Measurements from ENCODE around the gene ABHD17A.
"Not testable (repeated sequence)": the region's sequence is repeated elsewhere in the genome, so short reads cannot be mapped to it uniquely, and the experiment has no call there.

ABHD17A gene

DNA sequence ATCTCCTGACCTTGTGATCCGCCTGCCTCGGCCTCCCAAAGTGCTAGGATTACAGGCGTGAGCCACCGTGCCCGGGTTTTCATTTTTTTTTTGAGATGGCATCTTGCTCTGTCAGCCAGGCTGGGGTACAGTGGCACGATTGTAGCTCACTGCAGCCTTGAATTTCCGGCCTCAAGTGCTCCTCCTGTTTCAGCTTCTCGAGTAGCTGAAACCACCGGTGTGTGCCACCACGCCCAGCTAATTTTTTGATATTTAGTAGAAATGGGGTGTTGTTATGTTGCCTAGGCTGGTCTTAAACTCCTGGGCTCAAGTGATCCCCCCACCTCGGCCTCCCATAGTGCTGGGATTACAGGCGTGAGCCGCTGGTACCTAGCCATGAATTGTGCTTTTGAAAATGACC, 25.8 kb upstream of the ABHD17A start:
- in situ Hi-C loops (cut with HindIII; ENCODE audit: low sequenced_read_pairs) = no loop called here

GRCh38 chr19:1910177-1910576, 24.9 kb upstream of the ABHD17A start:
- in situ Hi-C loops (cut with HindIII; ENCODE audit: low sequenced_read_pairs) = no loop called here

GRCh38 chr19:1909761-1910080, 24.4 kb upstream of the ABHD17A start:
- in situ Hi-C loops (cut with HindIII; ENCODE audit: low sequenced_read_pairs) = no loop called here

DNA sequence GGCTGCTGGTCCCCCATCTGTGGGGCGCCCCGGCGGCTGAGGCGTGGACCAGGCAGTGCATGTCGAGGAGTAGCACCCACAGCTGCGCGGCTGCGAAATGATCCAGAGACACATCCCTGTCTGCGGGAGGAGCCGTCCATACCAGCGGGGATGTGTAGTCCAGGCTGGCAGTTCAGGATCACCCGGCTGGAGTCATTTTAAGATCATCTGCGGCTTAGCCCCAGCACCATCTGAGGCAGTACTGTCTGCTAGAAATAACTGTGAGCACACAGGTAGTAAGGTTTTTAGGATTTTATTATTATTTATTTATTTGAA, 23.0 kb upstream of the ABHD17A start:
- in situ Hi-C loops (cut with HindIII; ENCODE audit: low sequenced_read_pairs) = no loop called here

- in situ Hi-C loops (cut with HindIII; ENCODE audit: low sequenced_read_pairs) = no loop called here
Observed at GRCh38 chr19:1907563-1908363, 22.5 kb upstream of the ABHD17A start.

GRCh38 chr19:1906985-1907562, 21.8 kb upstream of the ABHD17A start:
- in situ Hi-C loops (cut with HindIII; ENCODE audit: low sequenced_read_pairs) = no loop called here

- in situ Hi-C loops (cut with HindIII; ENCODE audit: low sequenced_read_pairs) = no loop called here
Observed at GRCh38 chr19:1905863-1906375, 20.6 kb upstream of the ABHD17A start.

GRCh38 chr19:1905110-1905862, 20.0 kb upstream of the ABHD17A start, which contains the start of the genes ADAT3 and SCAMP4:
ADAT3 (plus strand) TSS chr19:1905399; CDS start chr19:1912048, 6,649 bp downstream.
SCAMP4 (plus strand) TSS chr19:1905399; CDS start chr19:1915020, 9,621 bp downstream.
- in situ Hi-C loops (cut with HindIII; ENCODE audit: low sequenced_read_pairs) = no loop called here

DNA sequence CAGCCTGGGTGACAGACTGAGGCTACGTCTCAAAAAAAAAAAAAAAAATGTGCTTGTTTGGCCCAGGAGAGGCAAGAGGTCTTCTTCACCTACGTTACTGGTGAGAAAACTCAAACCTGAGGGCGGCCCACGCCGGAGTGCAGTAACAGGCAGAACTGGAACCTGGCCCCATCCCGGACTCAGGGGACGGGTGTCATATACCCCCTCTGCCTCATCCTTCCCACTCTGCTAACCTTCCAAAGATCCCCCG, 19.5 kb upstream of the ABHD17A start:
- in situ Hi-C loops (cut with HindIII; ENCODE audit: low sequenced_read_pairs) = no loop called here

DNA sequence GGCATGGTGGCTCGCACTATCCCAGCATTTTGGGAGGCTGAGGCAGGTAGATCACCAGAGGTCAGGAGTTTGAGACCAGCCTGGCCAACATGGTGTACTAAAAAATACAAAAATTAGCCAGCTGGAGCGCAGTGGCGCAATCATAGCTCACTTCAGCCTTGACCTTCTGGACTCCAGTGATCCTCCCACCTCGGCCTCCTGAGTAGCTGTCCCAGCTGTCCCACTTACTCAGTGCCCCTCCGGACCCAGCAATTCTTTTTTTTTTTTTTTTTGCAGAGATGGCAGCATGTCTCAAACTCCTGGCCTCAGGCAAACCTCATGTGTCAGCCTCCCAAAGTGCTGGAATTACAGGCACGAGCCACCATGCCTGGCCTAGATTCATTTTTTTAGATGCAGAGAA, 17.6 kb upstream of the ABHD17A start:
- in situ Hi-C loops (cut with HindIII; ENCODE audit: low sequenced_read_pairs) = no loop called here

- in situ Hi-C loops (cut with HindIII; ENCODE audit: low sequenced_read_pairs) = no loop called here
Observed at GRCh38 chr19:1901940-1902404, 16.7 kb upstream of the ABHD17A start.

- in situ Hi-C loops (cut with HindIII; ENCODE audit: low sequenced_read_pairs) = no loop called here
Observed at GRCh38 chr19:1896508-1896907, 11.2 kb upstream of the ABHD17A start.

DNA sequence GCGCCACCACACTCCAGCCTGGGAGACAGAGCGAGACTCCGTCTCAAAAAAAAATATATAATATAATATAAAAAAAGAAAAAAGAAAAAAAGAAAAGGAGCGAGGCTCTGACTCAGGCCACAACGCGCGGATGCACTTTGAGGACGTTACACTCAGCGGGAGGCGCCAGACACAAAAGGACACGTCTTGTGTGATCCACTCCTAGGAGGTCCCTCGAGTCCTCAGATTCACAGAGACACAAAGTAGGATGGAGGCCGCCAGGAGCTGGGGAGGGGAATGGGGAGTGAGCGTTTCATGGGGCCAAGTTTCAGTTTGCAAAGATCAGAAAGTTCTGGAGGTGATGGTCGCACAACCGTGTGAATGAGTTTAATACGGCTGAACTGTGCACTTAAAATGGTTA, 8.5 kb upstream of the ABHD17A start:
- in situ Hi-C loops (cut with HindIII; ENCODE audit: low sequenced_read_pairs) = no loop called here

DNA sequence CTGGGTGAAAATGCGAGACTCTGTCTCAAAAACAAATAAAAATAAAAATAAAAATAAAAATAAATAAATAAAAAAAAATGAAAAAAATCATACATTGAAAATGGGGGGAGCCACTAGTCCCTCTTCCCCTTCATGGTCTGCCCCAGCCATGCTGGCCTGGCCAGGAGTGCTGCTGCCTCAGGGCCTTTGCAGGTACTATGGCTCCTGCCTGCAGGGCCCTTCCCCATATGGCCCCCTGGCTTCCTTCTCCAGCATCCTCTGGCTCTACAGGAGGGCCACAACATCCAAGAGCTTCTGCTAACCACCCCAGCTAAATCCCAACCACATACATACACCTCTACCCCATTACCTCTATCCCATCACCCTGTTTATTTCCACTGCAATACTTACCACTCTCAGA, 4.6 kb upstream of the ABHD17A start:
- in situ Hi-C loops (cut with HindIII; ENCODE audit: low sequenced_read_pairs) = no loop called here

DNA sequence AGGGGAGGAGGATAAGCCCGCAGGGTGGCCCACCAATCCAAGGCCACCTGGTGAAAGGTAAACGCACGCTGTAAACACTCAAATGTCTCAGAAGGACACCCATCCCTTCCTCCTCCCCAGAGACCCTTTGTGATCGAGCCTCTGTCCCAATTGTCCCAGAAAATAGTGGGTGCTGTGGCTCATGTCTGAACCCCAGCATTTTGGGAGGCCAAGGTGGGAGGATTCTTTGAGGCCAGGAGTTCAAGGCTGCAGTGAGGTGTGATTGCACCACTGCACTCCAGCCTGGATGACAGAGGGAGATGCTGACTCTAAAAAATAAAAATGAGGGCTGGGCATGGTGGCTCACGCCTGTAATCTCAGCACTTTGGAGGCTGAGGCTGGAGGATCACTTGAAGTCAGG, 3.1 kb upstream of the ABHD17A start:
- in situ Hi-C loops (cut with HindIII; ENCODE audit: low sequenced_read_pairs) = no loop called here

DNA sequence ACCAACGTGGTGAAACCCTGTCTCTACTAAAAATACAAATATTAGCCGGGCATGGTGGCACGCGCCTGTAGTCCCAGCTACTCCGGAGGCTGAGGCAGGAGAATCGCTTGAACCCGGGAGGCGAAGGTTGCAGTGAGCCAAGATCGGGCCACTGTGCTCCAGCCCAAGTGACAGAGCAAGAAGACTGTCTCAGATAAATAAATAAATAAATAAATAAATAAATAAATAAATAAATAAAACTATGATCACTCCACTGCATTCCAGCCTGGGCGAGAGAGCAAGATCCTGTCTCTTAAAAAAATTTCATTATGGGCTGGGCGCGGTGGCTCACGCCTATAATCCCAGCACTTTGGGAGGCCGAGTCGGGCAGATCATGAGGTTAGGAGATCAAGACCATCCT, 1.1 kb upstream of the ABHD17A start:
- in situ Hi-C loops (cut with HindIII; ENCODE audit: low sequenced_read_pairs) = not testable (repeated sequence)

GRCh38 chr19:1884719-1885334, 469 bp downstream of the ABHD17A start:
- in situ Hi-C loops (cut with HindIII; ENCODE audit: low sequenced_read_pairs) = no loop called here

DNA sequence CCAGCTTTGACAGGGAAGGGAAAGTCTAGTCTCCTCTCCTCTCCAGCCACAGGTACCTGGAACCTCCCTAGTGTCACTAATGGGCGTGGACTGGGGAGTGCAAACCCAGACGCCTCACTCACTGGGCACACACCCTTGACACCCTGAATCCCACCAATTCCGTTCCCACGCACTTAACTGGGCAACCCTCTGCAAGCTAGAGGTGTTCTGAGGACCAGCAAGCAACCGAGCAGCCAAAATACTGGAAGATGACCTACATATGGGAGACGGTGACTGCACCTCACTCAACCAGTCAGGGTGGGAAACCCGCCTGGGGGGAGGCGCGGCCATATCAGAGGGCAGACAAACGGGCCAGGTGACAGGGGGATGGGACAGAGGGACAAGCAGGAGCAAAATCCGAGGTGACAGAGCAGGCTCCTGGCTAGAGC, 991 bp downstream of the ABHD17A start:
- in situ Hi-C loops (cut with HindIII; ENCODE audit: low sequenced_read_pairs) = no loop called here

GRCh38 chr19:1883784-1884183, 1.5 kb downstream of the ABHD17A start:
- in situ Hi-C loops (cut with HindIII; ENCODE audit: low sequenced_read_pairs) = no loop called here

GRCh38 chr19:1882786-1883692, 2.3 kb downstream of the ABHD17A start:
- in situ Hi-C loops (cut with HindIII; ENCODE audit: low sequenced_read_pairs) = no loop called here
